Fibroblast of pulmonary artery (primary cell): ENCODE data around the gene DDX59.

ENCODE experiments used
- DNase-seq: peaks from one replicate; pipeline ENCODE4 v3.0.0-alpha.2; 2010; ENCODE audit warnings: low read depth
- H3K4me3 ChIP-seq: replicated peaks from 2 replicates; pipeline ENCODE4 v1.5.1; 2011; ENCODE audit warnings: low read depth, mild to moderate bottlenecking, control low read depth, low read length, moderate library complexity
- CTCF ChIP-seq: IDR thresholded peaks from 2 replicates; pipeline ENCODE4 v1.5.1; 2011; ENCODE audit warnings: mild to moderate bottlenecking, control low read depth, low read length, inconsistent platforms; ENCODE audit errors: missing control alignments

The DDX59 gene

DNA sequence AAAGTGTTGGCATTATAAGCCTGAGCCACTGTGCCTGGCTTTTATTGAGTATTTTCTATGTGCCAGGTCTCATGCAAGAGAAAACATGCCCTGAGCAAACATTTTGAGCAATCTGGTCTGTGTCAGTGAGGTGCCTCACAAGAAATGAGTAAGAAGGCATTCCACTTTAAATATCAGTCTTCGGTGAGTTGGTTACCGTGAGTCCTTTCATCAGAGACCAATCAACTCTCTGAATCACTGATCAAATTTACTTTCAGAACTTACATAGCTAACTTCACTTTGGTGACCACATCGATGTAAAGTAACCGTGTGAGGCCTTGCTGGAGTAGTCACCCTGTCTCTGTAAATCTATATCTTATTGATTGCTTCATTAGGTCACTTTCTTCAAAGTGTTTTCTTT is 14.3 kb upstream of the DDX59 start:
- H3K4me3 ChIP-seq = no peak overlapping the region
- TF ChIP-seq CTCF = no peak
- DNase-seq = no peak

DNA sequence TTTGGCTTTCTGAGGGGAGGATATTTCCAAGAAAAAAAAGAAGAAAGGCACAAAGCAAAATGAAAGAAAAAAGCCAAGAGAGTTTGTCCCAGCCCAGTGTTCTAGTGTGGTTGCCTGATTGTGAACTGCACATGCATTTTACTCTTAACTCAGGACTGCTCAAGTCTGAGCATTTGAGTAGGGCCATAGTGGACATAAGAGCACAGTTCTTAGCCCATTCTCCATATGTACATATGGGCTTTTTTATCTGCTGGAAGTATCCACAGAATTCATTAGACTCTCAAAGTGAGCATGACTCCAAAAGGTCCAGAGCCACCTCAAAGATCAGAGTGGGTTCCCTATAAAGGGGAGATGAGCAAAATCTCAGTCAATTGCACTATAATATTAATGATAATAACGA is 13.6 kb upstream of the DDX59 start:
- DNase-seq = no peak
- no peak overlapping the region for H3K4me3 ChIP-seq
- TF ChIP-seq CTCF = no peak

GRCh38 chr1:200681231-200681630 is 11.5 kb upstream of the DDX59 start:
- no peak for DNase-seq
- no peak for TF ChIP-seq CTCF
- H3K4me3 ChIP-seq = no peak overlapping the region

GRCh38 chr1:200676829-200677228 is 7.1 kb upstream of the DDX59 start:
- DNase-seq = no peak
- TF ChIP-seq CTCF = no peak
- no peak overlapping the region for H3K4me3 ChIP-seq

- no peak for TF ChIP-seq CTCF
- DNase-seq = no peak
- no peak overlapping the region for H3K4me3 ChIP-seq
Observed at GRCh38 chr1:200675588-200675852, 5.8 kb upstream of the DDX59 start.

DNA sequence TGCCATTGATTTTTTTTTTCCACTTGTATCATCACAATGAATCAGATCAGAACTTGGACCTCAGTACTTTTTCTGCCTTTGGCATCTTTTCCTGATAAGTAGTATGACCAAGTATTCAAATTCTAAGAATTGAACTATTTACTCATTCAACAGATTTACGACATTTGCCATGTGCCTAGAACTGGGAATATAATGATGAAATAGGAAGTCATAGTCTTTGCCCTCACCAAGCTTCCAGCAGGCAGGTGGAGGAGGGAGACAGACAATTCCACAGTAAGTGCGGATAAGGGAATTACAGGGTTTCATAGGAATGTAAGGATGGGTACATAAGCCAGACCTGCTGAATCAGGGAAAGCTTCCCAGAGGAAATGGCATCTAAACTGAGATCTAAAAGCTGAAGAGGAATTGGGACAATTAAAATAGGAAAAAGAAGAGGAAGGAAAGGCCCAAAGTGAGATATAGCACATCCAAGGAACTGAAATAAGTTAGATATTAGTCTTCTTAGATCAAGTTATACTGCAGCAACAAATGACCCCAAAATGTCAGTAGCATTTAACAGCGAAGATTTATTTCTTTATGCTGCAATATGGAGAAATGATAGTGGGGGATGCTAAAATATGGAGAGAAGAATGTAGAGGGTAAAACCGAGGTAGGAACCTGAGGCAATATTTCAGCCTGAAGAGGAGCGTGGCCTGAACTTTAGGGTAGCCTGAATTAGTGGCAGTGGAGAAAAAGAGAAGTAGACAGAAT is 5.3 kb upstream of the DDX59 start:
- DNase-seq = no peak
- no peak for TF ChIP-seq CTCF
- H3K4me3 ChIP-seq = no peak overlapping the region
